ENCODE measurements around the gene MFSD11.
"Not testable (repeated sequence)": the region's sequence is repeated elsewhere in the genome, so short reads cannot be mapped to it uniquely, and the experiment has no call there.

The MFSD11 gene

GRCh38 chr17:76726776-76727718 is 10.9 kb upstream of the MFSD11 start, which contains the start of gene METTL23:
METTL23 (plus strand) TSS chr17:76726839; CDS start chr17:76729711, 2,872 bp downstream.
- no peak for DNase-seq (ENCODE audit: low read depth)

- DNase-seq (ENCODE audit: low read depth) = no peak
Observed at GRCh38 chr17:76727745-76728456, 10.0 kb upstream of the MFSD11 start.

- not testable (repeated sequence) for DNase-seq (ENCODE audit: low read depth)
Observed at GRCh38 chr17:76731800-76732733, 5.9 kb upstream of the MFSD11 start.

- no peak for DNase-seq (ENCODE audit: low read depth)
Observed at GRCh38 chr17:76732734-76733617, 4.9 kb upstream of the MFSD11 start.

GRCh38 chr17:76733618-76733957 is 4.3 kb upstream of the MFSD11 start:
- DNase-seq (ENCODE audit: low read depth) = no peak

GRCh38 chr17:76734080-76734840 is 3.7 kb upstream of the MFSD11 start:
- DNase-seq (ENCODE audit: low read depth) = no peak

- DNase-seq (ENCODE audit: low read depth) = no peak
Observed at GRCh38 chr17:76735006-76735405, 2.9 kb upstream of the MFSD11 start.

GRCh38 chr17:76735586-76736348 is 2.2 kb upstream of the MFSD11 start:
- DNase-seq (ENCODE audit: low read depth) = no peak

- no peak for DNase-seq (ENCODE audit: low read depth)
Observed at GRCh38 chr17:76736349-76737081, 1.4 kb upstream of the MFSD11 start.

- DNase-seq (ENCODE audit: low read depth) = peak; percentile 97
Observed at GRCh38 chr17:76737082-76737675, 740 bp upstream of the MFSD11 start, which contains the start of gene SRSF2. SRSF2 (minus strand) TSS chr17:76737331; CDS start chr17:76737160, 171 bp downstream.

GRCh38 chr17:76738468-76738850 is 540 bp downstream of the MFSD11 start:
- no peak for DNase-seq (ENCODE audit: low read depth)

- DNase-seq (ENCODE audit: low read depth) = not testable (repeated sequence)
Observed at GRCh38 chr17:76739568-76740115, 1.7 kb downstream of the MFSD11 start.

- DNase-seq (ENCODE audit: low read depth) = no peak
Observed at GRCh38 chr17:76740329-76741118, 2.6 kb downstream of the MFSD11 start.

- no peak for DNase-seq (ENCODE audit: low read depth)
Observed at GRCh38 chr17:76742958-76743357, 5.0 kb downstream of the MFSD11 start.

GRCh38 chr17:76744747-76745146 is 6.8 kb downstream of the MFSD11 start:
- DNase-seq (ENCODE audit: low read depth) = no peak

- DNase-seq (ENCODE audit: low read depth) = not testable (repeated sequence)
Observed at GRCh38 chr17:76745785-76746184, 7.9 kb downstream of the MFSD11 start.

Measured in GM04504 (cell line).